NCI-H1105 treated with DMSO at 0.1 percent for 48 hours (cell line): ENCODE data around the gene ULK4.
"Not testable (repeated sequence)": the region's sequence is repeated elsewhere in the genome, so short reads cannot be mapped to it uniquely, and the experiment has no call there.

Experiments
- DNase-seq: peaks from one replicate; lab custom pipeline; 2025; lab: John Stamatoyannopoulos, UW

ULK4 gene

DNA sequence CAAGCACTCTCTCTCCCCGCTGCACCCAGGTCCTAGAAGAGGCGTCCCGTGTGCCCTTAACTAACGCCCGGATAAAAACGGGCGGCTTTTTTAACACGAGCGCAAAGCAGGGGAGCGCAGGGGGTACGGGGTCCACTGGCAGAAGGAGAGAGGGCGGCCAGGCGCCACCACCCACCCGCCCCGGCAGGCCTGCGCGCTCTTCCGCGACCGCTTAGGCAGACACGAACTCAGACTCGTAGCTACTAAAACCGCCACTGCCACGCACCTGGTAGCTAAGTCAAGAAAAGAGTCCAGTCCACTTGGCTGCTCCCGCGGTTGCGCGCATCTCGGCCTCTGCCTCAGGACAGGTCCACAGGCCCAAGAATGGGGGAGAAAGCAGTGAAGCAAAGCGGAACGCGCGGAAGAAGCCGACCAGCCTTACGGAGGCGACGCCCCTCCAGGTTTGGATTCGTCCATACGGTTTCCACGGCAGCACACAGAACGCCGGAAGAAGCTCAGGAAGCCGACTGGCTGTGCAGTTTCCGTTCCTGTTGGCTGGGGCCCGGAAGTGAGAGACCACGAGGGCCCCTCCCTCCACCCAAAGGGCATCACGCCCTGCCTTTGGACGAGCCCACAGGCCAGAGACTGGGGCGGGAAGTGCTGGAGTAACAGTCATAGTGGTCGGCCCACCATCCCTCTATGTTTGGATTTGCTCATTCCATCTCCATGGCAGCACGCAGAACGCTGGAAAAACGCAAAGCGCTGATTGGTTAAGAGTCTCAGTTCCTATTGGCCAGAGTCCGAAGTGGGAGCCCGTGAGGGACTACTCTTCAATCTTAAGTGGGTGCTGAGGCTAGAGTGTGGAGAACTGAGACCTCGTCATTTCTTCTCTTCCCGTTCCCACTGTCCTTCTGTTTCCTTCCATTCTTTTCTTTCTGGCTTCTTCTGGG, at the start of gene ULK4:
TSS of gene ULK4 (minus strand) at position 353 of the 929 bp plus-strand sequence. CDS start 7,344 bp downstream, outside the sequence.
- peak; percentile 96 for DNase-seq

GRCh38 chr3:42010530-42010929, 48.6 kb upstream of the ULK4 start:
- DNase-seq: no peak

DNA sequence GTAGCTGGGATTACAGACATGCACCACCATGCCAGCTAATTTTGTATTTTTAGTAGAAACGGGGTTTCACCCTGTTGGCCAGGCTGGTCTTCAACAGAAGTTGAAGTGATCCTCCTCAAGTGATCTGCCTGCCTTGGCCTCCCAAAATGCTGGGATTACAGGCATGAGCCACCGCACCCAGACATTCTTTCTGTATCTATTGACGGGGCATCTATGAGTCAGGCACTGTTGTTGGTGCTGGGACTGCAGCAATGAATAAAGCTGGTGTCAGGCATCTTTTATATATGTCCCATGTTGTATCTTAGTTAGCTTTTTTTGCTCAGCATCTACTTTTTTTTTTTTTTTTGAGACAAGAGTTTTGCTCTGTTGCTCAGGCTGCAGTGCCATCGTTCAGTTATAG, 47.6 kb upstream of the ULK4 start:
- no peak for DNase-seq

DNA sequence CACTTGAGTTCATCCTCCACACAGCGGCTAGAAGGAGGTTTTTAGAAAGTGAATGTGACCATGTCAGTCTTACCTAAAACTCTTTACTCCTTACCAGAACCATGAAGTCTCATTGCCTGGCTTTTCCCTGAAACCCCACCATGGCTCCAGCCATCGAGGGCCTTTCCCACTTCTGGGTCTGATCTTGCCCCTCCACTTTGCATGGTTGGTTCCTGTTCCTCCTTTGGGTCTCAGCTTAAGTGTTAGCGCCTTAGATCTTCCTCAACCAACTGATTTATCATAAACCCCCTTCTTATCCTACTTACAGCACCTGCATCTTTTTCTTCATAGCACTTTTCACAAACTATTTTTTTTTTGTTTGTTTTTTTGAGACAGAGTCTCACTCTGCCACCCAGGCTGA, 45.9 kb upstream of the ULK4 start:
- DNase-seq: no peak

DNA sequence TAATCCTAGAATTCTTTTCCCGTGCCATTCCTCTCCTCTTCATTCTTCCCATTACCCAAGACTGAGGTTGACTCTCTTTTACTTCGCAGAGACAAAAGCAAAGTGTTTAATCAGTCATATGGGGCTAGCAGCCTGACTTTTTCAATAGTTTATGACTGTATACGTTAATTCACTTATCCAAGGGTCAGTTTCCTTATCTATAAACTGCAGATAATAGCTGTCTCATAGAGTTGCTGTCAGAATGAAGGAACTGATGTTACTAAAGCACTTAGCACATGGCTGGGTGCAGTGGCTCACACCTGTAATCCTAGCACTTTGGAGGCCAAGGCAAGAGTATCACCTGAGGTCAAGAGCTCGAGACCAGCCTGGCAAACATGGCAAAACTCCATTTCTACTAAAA, 43.5 kb upstream of the ULK4 start:
- no peak for DNase-seq

- DNase-seq: no peak
These were observed 40.9 kb upstream of the ULK4 start for GRCh38 chr3:42002790-42003189.

- no peak for DNase-seq
These were observed 39.9 kb upstream of the ULK4 start for GRCh38 chr3:42001777-42002176.

DNA sequence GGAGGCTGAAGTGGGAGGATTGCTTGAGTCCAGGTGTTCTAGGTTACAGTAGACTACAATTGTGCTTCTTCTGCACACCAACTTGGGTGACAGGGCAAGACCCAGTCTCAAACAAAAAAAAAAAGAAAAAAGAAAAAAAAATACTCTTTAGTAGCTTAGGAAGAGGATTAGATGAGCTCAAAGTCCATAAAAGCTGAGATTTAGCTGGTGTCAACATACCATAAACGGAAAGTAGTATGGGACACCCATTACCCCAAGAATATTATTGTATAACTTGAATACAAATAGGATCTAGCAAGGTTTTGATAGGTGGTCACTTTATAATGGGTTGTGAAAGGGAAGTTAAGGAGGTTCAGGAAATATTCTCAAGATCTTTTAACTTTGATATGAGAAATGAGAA, 38.0 kb upstream of the ULK4 start:
- no peak for DNase-seq

DNA sequence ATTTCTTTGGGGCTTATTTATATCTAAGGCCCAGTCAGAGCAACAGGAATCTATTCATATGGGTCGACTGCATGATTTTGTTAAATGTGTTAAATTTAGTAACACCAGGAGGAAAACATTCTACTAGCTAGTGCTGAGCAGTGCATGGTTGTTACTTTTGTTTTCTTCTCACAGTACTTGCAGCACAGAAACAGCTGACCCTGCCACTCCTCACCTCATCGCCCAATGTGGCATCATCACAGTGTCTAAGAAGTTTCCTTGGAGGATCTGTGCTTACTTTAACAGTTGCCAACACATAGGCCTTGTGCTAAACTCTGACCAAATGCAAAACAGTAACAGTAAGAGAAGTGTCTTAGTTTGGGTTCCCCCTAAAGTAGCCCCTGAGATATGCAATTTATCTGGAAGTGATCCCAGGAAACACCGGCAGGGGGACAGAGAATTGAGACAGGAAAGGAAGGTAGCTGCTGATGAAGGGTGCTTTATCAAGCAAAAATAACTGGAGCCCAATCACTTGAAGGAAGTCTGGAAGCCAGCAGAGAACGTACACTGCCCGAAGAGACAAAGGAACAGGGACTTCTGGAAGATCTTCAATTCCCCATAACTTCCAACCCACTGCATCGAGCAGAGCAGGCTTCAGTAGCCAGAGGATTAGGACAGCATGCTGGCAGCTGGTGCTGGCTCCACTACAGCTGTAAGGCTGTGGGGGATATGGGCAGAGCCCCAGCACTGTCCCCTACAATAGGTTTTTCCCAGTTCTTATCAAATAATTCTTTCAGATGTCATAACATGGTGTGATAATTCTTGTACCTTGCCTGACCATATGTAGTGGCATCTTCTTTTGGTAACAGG, 36.0 kb upstream of the ULK4 start:
- no peak for DNase-seq

DNA sequence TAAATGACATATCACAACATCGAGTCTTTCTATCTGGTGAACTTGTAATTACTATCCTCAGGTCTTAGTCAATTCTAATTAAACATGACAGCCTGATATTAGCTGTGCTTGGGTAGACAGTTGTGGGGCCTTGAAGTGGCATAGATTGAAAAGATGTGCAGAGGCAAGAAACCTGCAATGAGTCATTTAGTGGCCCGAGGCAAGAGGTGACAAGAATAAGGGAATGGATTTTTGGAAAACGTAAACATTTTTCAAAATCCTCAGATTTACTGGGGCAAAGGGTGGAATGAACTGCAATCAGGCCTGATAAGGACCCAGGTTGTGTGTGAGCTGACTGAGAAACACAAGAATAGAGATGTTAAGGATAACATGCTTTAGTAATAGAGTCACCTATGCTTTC, 29.5 kb upstream of the ULK4 start:
- no peak for DNase-seq

DNA sequence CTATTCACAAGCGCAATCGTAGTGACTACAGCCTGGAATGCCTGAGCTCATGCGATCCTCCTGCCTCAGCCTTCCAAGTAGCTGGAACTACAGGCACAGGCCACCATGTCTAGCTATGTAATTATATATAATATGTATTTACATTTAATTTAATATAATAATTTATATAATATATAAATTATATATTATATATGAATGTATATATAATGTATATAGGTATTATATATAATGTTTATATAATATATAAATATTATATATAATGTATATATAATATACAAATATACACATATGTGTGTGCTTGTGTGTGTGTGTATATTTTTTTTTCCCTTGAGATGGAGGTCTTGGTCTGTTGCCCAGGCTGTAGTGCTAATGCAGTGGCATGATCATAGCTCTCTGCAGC, 27.6 kb upstream of the ULK4 start:
- no peak for DNase-seq

- no peak for DNase-seq
These were observed 25.7 kb upstream of the ULK4 start for GRCh38 chr3:41987627-41988026.

DNA sequence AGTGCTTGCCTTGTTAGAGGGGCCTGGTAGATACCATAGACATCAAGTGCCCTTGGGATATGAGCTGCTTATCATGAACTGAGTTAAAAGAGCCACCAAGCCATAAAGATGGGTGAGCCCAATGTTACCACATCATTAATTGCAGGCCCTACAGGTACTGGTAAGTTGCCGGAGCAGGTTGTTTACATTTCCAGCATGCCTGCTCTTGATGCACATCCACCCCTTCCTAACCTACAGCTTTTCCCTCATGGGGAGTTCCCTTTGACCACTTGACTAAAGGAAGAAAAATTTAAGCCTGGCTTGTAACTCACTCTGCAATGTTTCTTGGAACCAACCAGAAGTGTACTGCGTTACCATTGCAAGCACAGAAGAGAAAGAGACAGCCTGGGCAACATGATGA, 24.7 kb upstream of the ULK4 start:
- DNase-seq: peak; percentile 19

DNA sequence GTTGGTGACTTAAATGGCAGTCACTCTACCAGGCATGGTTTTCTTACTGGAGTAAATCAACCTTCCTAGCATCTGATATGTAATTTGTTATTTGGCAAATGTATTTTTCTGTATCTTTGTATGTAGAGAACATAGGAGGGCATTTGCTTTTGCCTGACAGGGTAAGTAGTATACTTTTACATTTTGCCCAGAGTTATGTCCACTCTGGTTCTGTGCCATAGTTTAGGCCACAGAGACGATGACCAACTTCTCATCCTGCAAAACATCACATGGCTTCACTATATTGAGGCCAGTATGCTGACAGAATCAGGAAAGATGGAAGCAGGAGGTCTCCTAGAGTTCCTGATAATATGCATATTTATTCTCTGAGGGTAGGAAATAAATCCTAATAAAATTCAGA, 23.1 kb upstream of the ULK4 start:
- no peak for DNase-seq

DNA sequence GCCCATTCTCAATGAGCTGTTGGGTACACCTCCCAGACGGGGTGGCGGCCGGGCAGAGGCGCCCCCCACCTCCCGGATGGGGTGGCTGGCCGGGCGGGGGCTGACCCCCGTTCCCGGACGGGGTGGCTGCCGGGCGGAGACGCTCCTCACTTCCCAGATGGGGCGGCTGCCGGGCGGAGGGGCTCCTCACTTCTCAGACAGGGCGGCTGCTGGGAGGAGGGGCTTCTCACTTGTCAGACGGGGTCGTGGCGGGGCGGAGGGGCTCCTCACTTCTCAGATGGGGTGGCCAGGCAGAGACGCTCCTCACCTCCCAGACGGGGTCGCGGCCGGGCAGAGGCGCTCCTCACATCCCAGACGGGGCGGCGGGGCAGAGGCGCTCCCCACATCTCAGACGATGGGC, 21.2 kb upstream of the ULK4 start:
- not testable (repeated sequence) for DNase-seq

DNA sequence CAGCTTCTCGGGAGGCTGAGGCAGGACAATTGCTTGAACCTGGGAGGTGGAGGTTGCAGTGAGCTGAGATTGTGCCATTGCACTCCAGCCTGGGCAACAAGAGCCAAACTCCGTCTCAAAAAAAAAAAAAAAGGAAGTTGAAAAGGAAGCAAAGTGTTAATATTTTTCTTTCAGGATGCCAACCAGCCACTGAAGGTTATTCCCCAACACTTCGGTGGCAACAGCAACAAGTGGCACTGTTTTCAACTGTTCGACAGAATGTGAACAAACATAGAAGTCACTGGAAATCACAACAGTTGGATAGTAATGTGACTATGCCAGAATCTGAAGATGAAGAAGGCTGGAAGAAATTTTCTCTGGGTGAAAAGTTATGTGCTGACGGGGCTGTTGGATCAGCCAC, 15.5 kb upstream of the ULK4 start:
- DNase-seq: not testable (repeated sequence)

DNA sequence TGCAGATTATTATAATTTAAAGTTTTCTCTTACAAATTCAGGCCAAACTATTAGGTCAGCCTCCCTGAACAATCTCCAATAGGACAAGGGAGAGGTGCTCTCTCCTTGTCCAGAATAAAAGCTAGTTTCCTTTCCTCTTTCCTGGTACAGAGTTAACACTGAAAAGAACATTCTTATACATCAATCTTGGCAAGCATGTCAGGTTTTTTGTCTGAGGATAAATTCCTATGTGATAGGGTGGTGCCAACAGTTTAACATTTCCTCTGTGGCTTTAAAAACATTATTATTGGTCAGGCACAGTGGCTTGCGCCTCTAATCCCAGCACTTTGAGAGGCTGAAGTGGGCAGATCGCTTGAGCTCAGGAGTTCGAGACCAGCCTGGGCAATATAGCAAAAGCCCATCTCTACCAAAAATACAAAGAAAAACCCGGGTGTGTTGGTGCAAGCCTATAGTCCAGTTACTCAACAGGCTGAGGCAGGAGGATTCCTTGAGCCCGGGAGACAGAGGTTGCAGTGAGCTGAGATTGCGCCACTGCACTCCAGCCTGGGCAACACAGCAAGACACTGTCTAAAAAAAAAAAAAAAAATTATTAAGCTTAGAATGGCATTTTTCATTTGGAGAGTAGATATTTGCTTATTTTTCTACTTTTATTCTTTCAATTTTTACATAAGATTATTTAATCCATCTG, 13.7 kb upstream of the ULK4 start:
- DNase-seq: no peak

- DNase-seq: no peak
These were observed 12.3 kb upstream of the ULK4 start for GRCh38 chr3:41974223-41974622.

GRCh38 chr3:41972802-41973201, 10.9 kb upstream of the ULK4 start:
- DNase-seq: no peak

- DNase-seq: no peak
These were observed 4.3 kb upstream of the ULK4 start for GRCh38 chr3:41966206-41966605.

- DNase-seq: no peak
These were observed 1.9 kb upstream of the ULK4 start for GRCh38 chr3:41963823-41964222.
